Endodermal cell (in vitro differentiated cells): ENCODE measurements around the gene KDM5A. TPM values are rescaled to one million over a fixed set of nuclear protein-coding genes. Genes with fewer than 3 reads are reported as not detected.
"Not testable (repeated sequence)": the region's sequence is repeated elsewhere in the genome, so short reads cannot be mapped to it uniquely, and the experiment has no call there.

ENCODE experiments used
- DNase-seq: peaks from one replicate; pipeline ENCODE4 v3.0.0-alpha.2; 2017
- H3K27ac ChIP-seq: 2 replicates; pipeline ENCODE4 v1.5.1; 2013; ENCODE audit warnings: mild to moderate bottlenecking, low read depth, low read length, moderate library complexity
- H3K27me3 ChIP-seq: 2 replicates; pipeline ENCODE4 v1.6.1; 2013; ENCODE audit warnings: mild to moderate bottlenecking, low read length, moderate library complexity; ENCODE audit not compliant: insufficient read depth, control insufficient read depth, poor library complexity, severe bottlenecking
- H3K36me3 ChIP-seq: 2 replicates; pipeline ENCODE4 v1.7.0; 2013; ENCODE audit warnings: mild to moderate bottlenecking, low read length, moderate library complexity; ENCODE audit not compliant: control insufficient read depth, insufficient read depth
- H3K4me1 ChIP-seq: one replicate; pipeline ENCODE4 v1.7.0; 2013; ENCODE audit warnings: low read length; ENCODE audit not compliant: control insufficient read depth, insufficient read depth
- H3K4me3 ChIP-seq: 2 replicates; pipeline ENCODE4 v1.5.1; 2013; ENCODE audit warnings: mild to moderate bottlenecking, low read length, moderate library complexity
- H3K9ac ChIP-seq: 2 replicates; pipeline ENCODE4 v1.6.1; 2013; ENCODE audit warnings: mild to moderate bottlenecking, low read length, moderate library complexity; ENCODE audit not compliant: poor library complexity, severe bottlenecking; ENCODE audit errors: extremely low read depth
- H3K9me3 ChIP-seq: 2 replicates; pipeline ENCODE4 v1.6.1; 2013; ENCODE audit warnings: mild to moderate bottlenecking, low read length, moderate library complexity; ENCODE audit not compliant: control insufficient read depth
- H3K27ac Mint-ChIP-seq: 2 replicates; pipeline ENCODE4 v1.8.0; 2020; ENCODE audit warnings: mixed read lengths
- H3K27me3 Mint-ChIP-seq: 2 replicates; pipeline ENCODE4 v1.8.0; 2021; ENCODE audit warnings: mild to moderate bottlenecking, mixed read lengths; ENCODE audit not compliant: insufficient read depth
- H3K36me3 Mint-ChIP-seq: 2 replicates; pipeline ENCODE4 v1.8.0; 2020; ENCODE audit warnings: low read depth, mixed read lengths
- H3K4me1 Mint-ChIP-seq: 2 replicates; pipeline ENCODE4 v1.8.0; 2020; ENCODE audit warnings: mixed read lengths
- H3K4me3 Mint-ChIP-seq: 2 replicates; pipeline ENCODE4 v1.8.0; 2020; ENCODE audit warnings: mild to moderate bottlenecking, moderate library complexity, mixed read lengths
- H3K9me3 Mint-ChIP-seq: 2 replicates; pipeline ENCODE4 v1.8.0; 2020; ENCODE audit warnings: mild to moderate bottlenecking, mixed read lengths
- WGBS, 2 experiments: methylation state at CpG; one replicate each; pipeline versions ENCODE4 v1.1.5 to v1.1.7; 2013; ENCODE audit warnings: missing lambda C conversion rate in 2 of 2, mixed read lengths in 1 of 2; ENCODE audit not compliant: insufficient coverage in 1 of 2, insufficient read length in 1 of 2; 5-methylcytosine and 5-hydroxymethylcytosine counted together
- total RNA-seq, 2 donors: library from RNA; stranded (reverse); fragmentation: NEBNext Ultra II Directional in 1 of 2; extraction: Animal tissue kit (Norgen Biotek cat#: 25700) in 1 of 2; gene quantifications; 2 replicates in 1 of 2; 3 replicates in 1 of 2; pipeline ENCODE4 v1.2.1, GENCODE V29; 2021
- TF ChIP-seq, protein P1 (sequence below): fragments of 200-600 bp; sonication (generic); conservative IDR thresholded peaks from 2 replicates; pipeline ENCODE4 v1.5.0; 2021; ENCODE audit warnings: antibody characterized with exemption, mild to moderate bottlenecking

Gene KDM5A
- total RNA-seq, 2 donors from 2014 or later = 59.9 to 157 TPM

GRCh38 chr12:307406-307805, 81.7 kb downstream of the KDM5A start:
- Histone ChIP-seq H3K27me3 (no peaks in the 10 kb centered on the region), H3K27ac (no peak overlapping the region), H3K36me3 (peaks cover 91% of the 10 kb centered on the region), H3K4me1 (no peaks in the 10 kb centered on the region), H3K9ac (no peak overlapping the region), H3K4me3 (no peak overlapping the region), H3K9me3 (no peaks in the 10 kb centered on the region)
- WGBS, 2 experiments = 97% methylated on average over 8 to 10 of the region's 10 CpGs
- DNase-seq = no peak
- H3K27me3 Mint-ChIP-seq = no peaks in the 10 kb centered on the region
- H3K4me3 Mint-ChIP-seq = no peak overlapping the region
- H3K36me3 Mint-ChIP-seq = peaks cover 94% of the 10 kb centered on the region
- TF ChIP-seq, protein P1, sequence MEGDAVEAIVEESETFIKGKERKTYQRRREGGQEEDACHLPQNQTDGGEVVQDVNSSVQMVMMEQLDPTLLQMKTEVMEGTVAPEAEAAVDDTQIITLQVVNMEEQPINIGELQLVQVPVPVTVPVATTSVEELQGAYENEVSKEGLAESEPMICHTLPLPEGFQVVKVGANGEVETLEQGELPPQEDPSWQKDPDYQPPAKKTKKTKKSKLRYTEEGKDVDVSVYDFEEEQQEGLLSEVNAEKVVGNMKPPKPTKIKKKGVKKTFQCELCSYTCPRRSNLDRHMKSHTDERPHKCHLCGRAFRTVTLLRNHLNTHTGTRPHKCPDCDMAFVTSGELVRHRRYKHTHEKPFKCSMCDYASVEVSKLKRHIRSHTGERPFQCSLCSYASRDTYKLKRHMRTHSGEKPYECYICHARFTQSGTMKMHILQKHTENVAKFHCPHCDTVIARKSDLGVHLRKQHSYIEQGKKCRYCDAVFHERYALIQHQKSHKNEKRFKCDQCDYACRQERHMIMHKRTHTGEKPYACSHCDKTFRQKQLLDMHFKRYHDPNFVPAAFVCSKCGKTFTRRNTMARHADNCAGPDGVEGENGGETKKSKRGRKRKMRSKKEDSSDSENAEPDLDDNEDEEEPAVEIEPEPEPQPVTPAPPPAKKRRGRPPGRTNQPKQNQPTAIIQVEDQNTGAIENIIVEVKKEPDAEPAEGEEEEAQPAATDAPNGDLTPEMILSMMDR = no peak
- H3K27ac Mint-ChIP-seq = no peak overlapping the region
- H3K4me1 Mint-ChIP-seq = no peaks in the 10 kb centered on the region
- H3K9me3 Mint-ChIP-seq = peaks cover 9% of the 10 kb centered on the region

- Histone ChIP-seq H3K4me1 (no peaks in the 10 kb centered on the region), H3K36me3 (peaks cover 72% of the 10 kb centered on the region), H3K27ac (no peak overlapping the region), H3K9ac (no peak overlapping the region), H3K9me3 (no peaks in the 10 kb centered on the region), H3K4me3 (no peak overlapping the region), H3K27me3 (no peaks in the 10 kb centered on the region)
- Mint-ChIP-seq H3K27ac (no peak overlapping the region), H3K9me3 (peaks cover 32% of the 10 kb centered on the region), H3K4me1 (no peaks in the 10 kb centered on the region), H3K27me3 (no peaks in the 10 kb centered on the region), H3K4me3 (no peak overlapping the region), H3K36me3 (peaks cover 95% of the 10 kb centered on the region)
- WGBS, 2 experiments = 96 to 99% methylated on average over 5 of the region's 5 CpGs
- TF ChIP-seq, protein P1 = no peak
- DNase-seq = no peak
Measured at GRCh38 chr12:304805-305204, 84.3 kb downstream of the KDM5A start.

DNA sequence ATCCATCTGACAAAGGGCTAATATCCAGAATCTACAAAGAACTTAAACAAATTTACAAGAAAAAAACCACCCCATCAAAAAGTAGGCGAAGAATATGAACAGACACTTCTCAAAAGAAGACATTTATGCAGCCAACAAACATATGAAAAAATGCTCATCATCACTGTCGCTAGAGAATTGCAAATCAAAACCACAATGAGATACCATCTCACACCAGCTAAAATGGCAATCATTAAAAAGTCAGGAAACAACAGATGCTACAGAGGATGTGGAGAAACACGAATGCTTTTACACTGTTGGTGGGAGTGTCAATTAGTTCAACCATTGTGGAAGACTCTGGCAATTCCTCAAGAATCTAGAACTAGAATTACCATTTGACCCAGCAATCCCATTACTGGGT, 86.4 kb downstream of the KDM5A start:
- WGBS, 2 experiments = 88 to 100% methylated on average over 2 to 3 of the region's 3 CpGs
- not testable (repeated sequence) for H3K4me1 Mint-ChIP-seq, H3K4me1 ChIP-seq

DNA sequence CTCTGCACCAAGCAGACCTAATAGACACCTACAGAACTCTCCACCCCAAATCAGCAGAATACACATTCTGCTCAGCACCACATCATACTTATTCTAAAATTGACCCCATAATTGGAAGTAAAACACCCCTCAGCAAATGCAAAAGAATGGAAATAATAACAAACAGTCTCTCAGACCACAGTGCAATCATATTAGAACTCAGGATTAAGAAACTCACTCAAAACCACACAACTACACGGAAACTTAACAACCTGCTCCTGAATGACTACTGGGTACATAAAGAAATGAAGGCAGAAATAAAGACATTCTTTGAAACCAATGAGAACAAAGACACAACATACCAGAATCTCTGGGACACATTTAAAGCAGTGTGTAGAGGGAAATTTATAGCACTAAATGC, 89.0 kb downstream of the KDM5A start:
- Mint-ChIP-seq H3K36me3 (peaks cover 92% of the 10 kb centered on the region), H3K9me3 (peaks cover 43% of the 10 kb centered on the region)
- H3K4me3 Mint-ChIP-seq, H3K27me3 ChIP-seq, H3K27ac Mint-ChIP-seq, H3K4me1 ChIP-seq, H3K4me1 Mint-ChIP-seq, H3K4me3 ChIP-seq, H3K27me3 Mint-ChIP-seq, DNase-seq, H3K27ac ChIP-seq, H3K9me3 ChIP-seq, H3K9ac ChIP-seq: not testable (repeated sequence)
- H3K36me3 ChIP-seq = peaks cover 50% of the 10 kb centered on the region
- WGBS, 2 experiments = no CpG with 5 or more reads among the region's 1 CpG

More for the DNA sequence above, 86.4 kb downstream of the KDM5A start:
- not testable (repeated sequence) for H3K27ac ChIP-seq, H3K9me3 ChIP-seq, H3K27me3 Mint-ChIP-seq, H3K4me3 ChIP-seq, DNase-seq, H3K4me3 Mint-ChIP-seq, H3K27ac Mint-ChIP-seq, H3K9ac ChIP-seq, H3K27me3 ChIP-seq
- H3K36me3 Mint-ChIP-seq = peaks cover 96% of the 10 kb centered on the region
- peaks cover 51% of the 10 kb centered on the region for H3K36me3 ChIP-seq
- peaks cover 43% of the 10 kb centered on the region for H3K9me3 Mint-ChIP-seq

- not testable (repeated sequence) for H3K4me1 Mint-ChIP-seq, H3K27ac ChIP-seq, H3K9me3 ChIP-seq, H3K27me3 ChIP-seq, DNase-seq, H3K9ac ChIP-seq, H3K4me1 ChIP-seq, H3K4me3 Mint-ChIP-seq, H3K27me3 Mint-ChIP-seq, H3K27ac Mint-ChIP-seq, H3K4me3 ChIP-seq
- H3K36me3 Mint-ChIP-seq = peaks cover 94% of the 10 kb centered on the region
- WGBS, 2 experiments = 89 to 98% methylated on average over 3 to 5 of the region's 5 CpGs
- peaks cover 43% of the 10 kb centered on the region for H3K9me3 Mint-ChIP-seq
- H3K36me3 ChIP-seq = peaks cover 51% of the 10 kb centered on the region
Measured at GRCh38 chr12:299511-299910, 89.6 kb downstream of the KDM5A start.

GRCh38 chr12:298059-298458, 91.1 kb downstream of the KDM5A start:
- not testable (repeated sequence) for H3K4me1 ChIP-seq, H3K27me3 Mint-ChIP-seq, H3K27ac ChIP-seq, H3K4me3 Mint-ChIP-seq, H3K9ac ChIP-seq, H3K27ac Mint-ChIP-seq, H3K4me3 ChIP-seq, H3K27me3 ChIP-seq, H3K4me1 Mint-ChIP-seq, H3K9me3 ChIP-seq, DNase-seq
- WGBS, 2 experiments = 92 to 100% methylated on average over 1 to 8 of the region's 8 CpGs
- H3K36me3 ChIP-seq = peaks cover 50% of the 10 kb centered on the region
- peaks cover 92% of the 10 kb centered on the region for H3K36me3 Mint-ChIP-seq
- H3K9me3 Mint-ChIP-seq = peaks cover 41% of the 10 kb centered on the region
